GM06990 (cell line): ENCODE measurements around the gene ROCK2.

Experiments
- DNase-seq: peaks from one replicate; pipeline ENCODE4 v3.0.0-alpha.2; 2011; ENCODE audit not compliant: insufficient read length; ENCODE audit errors: extremely low read depth
- H3K27me3 ChIP-seq: replicated peaks from 2 replicates; pipeline ENCODE4 v1.6.0; 2011; ENCODE audit warnings: low read length; ENCODE audit not compliant: control insufficient read depth, insufficient read depth
- H3K36me3 ChIP-seq: 2 replicates; pipeline ENCODE4 v1.5.1; 2011; ENCODE audit warnings: low read length; ENCODE audit not compliant: control insufficient read depth, insufficient read depth
- H3K4me3 ChIP-seq: replicated peaks from 2 replicates; pipeline ENCODE4 v1.5.1; 2011; ENCODE audit warnings: low read depth, mild to moderate bottlenecking, control low read depth, low read length
- TF ChIP-seq, protein P1 (sequence below): IDR thresholded peaks from 2 replicates; pipeline ENCODE4 v1.5.1; 2011; ENCODE audit warnings: low read length, control low read depth, mild to moderate bottlenecking, inconsistent platforms; ENCODE audit not compliant: insufficient read depth, poor library complexity, severe bottlenecking

ROCK2 gene

DNA sequence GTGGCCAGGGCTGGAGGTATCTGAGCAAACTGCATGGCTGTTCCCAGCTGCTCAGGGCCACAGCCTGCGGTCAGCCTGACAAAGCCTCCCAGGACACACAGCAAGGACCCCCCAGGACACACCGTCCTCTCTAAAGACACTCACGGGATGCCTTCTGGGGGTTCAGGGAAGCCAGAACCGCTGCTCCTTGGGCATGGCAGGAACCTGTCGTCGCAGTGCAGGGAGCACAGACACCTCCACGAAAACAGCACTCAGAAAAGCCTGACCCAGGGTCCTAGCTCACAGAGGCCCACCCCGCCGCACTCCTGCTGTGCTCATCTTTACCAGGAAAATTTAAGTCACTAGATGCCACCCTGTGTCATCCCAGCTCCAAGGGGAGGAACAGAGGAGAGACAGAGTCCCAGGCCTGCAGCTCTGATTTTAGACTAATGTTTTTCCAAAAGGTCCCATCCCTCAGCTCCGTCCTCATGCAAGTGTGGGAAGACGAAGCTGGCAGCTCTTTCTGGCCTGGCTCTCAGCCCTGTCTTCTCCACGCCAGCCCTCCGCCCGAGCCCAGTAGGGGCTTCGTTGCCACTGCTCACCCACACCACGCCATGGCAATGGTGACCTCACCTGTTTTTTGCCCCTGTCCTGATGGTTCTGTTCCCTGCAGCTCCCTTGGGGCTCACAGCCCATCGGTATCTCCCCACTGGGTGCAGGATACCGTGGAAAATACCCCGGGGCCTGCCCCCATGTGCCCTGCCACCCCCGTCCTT lies 213.1 kb downstream of the ROCK2 start:
- Histone ChIP-seq H3K27me3 (peaks cover 1% of the 10 kb centered on the region), H3K36me3 (no peaks in the 10 kb centered on the region), H3K4me3 (no peak overlapping the region)
- TF ChIP-seq, protein P1, sequence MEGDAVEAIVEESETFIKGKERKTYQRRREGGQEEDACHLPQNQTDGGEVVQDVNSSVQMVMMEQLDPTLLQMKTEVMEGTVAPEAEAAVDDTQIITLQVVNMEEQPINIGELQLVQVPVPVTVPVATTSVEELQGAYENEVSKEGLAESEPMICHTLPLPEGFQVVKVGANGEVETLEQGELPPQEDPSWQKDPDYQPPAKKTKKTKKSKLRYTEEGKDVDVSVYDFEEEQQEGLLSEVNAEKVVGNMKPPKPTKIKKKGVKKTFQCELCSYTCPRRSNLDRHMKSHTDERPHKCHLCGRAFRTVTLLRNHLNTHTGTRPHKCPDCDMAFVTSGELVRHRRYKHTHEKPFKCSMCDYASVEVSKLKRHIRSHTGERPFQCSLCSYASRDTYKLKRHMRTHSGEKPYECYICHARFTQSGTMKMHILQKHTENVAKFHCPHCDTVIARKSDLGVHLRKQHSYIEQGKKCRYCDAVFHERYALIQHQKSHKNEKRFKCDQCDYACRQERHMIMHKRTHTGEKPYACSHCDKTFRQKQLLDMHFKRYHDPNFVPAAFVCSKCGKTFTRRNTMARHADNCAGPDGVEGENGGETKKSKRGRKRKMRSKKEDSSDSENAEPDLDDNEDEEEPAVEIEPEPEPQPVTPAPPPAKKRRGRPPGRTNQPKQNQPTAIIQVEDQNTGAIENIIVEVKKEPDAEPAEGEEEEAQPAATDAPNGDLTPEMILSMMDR: no peak
- no peak for DNase-seq
